ENCODE data around the gene METTL8. TPM values are rescaled to one million over a fixed set of nuclear protein-coding genes. Genes with fewer than 3 reads are reported as not detected.
"Not testable (repeated sequence)": the region's sequence is repeated elsewhere in the genome, so short reads cannot be mapped to it uniquely, and the experiment has no call there.

The METTL8 gene
- total RNA-seq, 2 donors from 2014 or later: 25.6 to 31.0 TPM

DNA sequence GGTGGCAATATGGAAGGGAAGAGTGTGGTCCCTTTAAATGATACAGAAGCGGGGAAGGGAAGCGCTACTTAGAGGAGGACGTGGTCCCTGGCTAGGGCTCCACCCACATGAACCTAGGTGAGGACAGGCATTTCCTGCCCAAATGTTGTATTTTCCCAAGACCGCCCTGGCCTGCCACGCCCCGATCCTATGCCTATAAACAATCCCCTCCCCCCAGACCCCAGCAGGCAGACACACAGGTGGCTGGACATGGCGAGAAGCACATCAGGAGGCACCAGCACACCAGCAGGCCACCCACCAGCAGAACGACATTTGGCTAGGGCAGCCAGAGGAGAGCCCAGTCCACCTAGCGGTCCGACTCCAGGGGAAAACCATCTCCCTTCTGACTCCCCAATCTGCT, 47.2 kb downstream of the METTL8 start:
- Mint-ChIP-seq H3K4me3 (no peak overlapping the region), H3K36me3 (ENCODE audit: insufficient read depth in 2 of 2) (peaks cover 4 to 15% of the 10 kb centered on the region in 2 donors), H3K4me1 (ENCODE audit: low read depth) (peaks cover 28% of the 10 kb centered on the region), H3K27me3 (ENCODE audit: low read depth) (no peaks in the 10 kb centered on the region), H3K9me3 (peaks cover 0 to 2% of the 10 kb centered on the region in 2 donors), H3K27ac (no peak overlapping the region)
- ATAC-seq (replicated peaks in 1 of 2): no peak
- no peak for DNase-seq

DNA sequence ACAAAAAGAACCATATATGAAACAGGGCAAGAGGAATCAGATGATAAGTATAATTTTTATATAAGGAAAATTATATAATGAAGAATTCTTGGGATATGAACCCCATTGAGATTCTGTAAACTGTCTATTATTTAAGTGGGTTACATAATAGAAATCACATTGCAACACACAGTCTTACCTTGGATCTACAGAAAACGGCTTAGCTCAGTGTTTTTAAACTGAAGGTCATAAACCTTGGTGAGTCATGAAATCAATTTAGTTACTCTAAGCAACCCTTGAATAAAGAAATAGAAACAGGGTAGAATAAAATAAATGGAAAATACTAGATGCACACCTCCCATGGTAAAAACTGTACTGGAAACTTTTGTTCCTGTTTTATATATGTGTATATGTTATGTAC, 50.7 kb downstream of the METTL8 start:
- peaks cover 6 to 9% of the 10 kb centered on the region in 2 donors for H3K9me3 Mint-ChIP-seq
- peaks cover 4% of the 10 kb centered on the region for H3K4me1 Mint-ChIP-seq (ENCODE audit: low read depth)
- no peaks in the 10 kb centered on the region for H3K27me3 Mint-ChIP-seq (ENCODE audit: low read depth)
- ATAC-seq (replicated peaks in 1 of 2): no peak
- H3K36me3 Mint-ChIP-seq (ENCODE audit: insufficient read depth in 2 of 2): peaks cover 25 to 30% of the 10 kb centered on the region in 2 donors
- no peak overlapping the region for H3K27ac Mint-ChIP-seq
- no peak for DNase-seq
- no peak overlapping the region for H3K4me3 Mint-ChIP-seq

DNA sequence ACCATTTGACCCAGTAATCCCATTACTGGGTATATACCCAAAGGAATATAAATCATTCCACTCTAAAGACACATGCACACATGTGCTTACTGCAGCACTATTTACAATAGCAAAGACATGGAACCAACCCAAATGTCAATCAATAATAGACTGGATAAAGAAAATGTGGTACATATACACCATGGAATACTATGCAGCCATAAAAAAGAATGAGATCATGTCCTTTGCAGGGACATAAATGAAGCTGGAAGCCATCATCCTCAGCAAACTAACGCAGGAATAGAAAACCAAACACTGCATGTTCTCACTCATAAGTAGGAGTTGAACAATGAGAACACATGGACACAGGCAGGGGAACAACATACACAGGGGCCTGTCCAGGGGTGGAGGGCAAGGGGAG, 51.6 kb downstream of the METTL8 start:
- peaks cover 31 to 36% of the 10 kb centered on the region in 2 donors for H3K36me3 Mint-ChIP-seq (ENCODE audit: insufficient read depth in 2 of 2)
- not testable (repeated sequence) for H3K4me3 Mint-ChIP-seq; H3K4me1 Mint-ChIP-seq (ENCODE audit: low read depth); H3K27me3 Mint-ChIP-seq (ENCODE audit: low read depth); H3K27ac Mint-ChIP-seq; DNase-seq; ATAC-seq (replicated peaks in 1 of 2)
- peaks cover 11 to 14% of the 10 kb centered on the region in 2 donors for H3K9me3 Mint-ChIP-seq

DNA sequence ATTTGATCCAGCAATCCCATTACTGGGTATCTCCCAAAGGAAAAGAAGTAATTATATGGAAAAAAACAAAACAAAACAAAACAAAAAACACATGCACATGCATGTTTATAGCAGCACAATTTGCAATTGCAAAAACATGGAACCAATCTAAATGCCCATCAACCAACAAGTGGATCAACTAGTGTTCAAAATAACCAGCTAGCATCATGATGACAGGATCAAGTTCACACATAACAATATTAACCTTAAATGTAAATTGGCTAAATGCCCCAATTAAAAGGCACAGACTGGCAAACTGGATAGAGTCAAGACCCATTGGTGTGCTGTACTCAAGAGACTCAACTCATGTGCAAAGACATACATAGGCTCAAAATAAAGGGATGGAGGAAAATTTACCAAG, 55.9 kb downstream of the METTL8 start:
- not testable (repeated sequence) for H3K4me1 Mint-ChIP-seq (ENCODE audit: low read depth); H3K27me3 Mint-ChIP-seq (ENCODE audit: low read depth); H3K27ac Mint-ChIP-seq; DNase-seq; H3K4me3 Mint-ChIP-seq; ATAC-seq (replicated peaks in 1 of 2)
- Mint-ChIP-seq H3K9me3 (peaks cover 18 to 20% of the 10 kb centered on the region in 2 donors), H3K36me3 (ENCODE audit: insufficient read depth in 2 of 2) (peaks cover 46 to 53% of the 10 kb centered on the region in 2 donors)

DNA sequence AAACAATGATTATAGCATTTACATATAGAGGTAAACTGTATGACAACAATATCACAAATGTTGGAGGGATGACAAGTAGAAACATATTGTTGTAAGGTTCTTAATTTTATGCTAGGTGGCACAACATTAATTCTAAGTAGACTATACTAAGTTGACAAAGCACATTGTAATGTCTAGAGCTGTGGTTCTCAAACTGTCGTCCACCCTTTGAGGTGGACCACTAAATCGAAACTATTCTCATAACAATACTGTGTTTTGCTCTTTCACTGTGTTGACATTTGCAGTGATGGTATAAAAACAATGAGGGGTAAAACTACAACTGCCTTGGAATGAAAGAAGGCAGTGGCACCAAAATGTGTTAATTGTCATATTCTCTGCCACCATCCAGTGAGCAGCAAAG, 66.1 kb downstream of the METTL8 start:
- DNase-seq (no peak), ATAC-seq (replicated peaks in 1 of 2) (peak in 1 of 2 donors; percentile 15)
- H3K27ac Mint-ChIP-seq: no peak overlapping the region
- no peaks in the 10 kb centered on the region for H3K4me1 Mint-ChIP-seq (ENCODE audit: low read depth)
- H3K4me3 Mint-ChIP-seq: no peak overlapping the region
- no peaks in the 10 kb centered on the region for H3K27me3 Mint-ChIP-seq (ENCODE audit: low read depth)
- peaks cover 3 to 8% of the 10 kb centered on the region in 2 donors for H3K9me3 Mint-ChIP-seq
- H3K36me3 Mint-ChIP-seq (ENCODE audit: insufficient read depth in 2 of 2): peaks cover 7 to 14% of the 10 kb centered on the region in 2 donors

DNA sequence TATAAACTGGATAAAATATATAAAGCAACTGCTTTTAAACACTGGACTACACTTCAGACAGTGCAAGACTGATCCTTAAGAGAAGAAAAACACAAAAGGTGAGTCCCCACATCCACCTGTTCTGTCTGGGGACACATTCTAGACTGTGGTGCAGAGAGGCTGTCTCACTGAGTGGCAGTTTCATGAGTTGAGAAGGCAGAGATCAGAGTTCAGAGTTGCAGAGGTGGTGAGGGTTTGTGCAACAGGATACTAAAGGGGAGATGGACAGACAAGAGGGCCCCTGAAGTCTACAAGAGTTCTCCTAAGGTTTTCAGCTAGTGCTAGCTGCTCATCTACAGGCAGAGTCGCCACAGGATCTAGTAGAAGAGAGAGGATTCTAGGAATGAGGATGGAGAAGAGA, 68.0 kb downstream of the METTL8 start:
- Mint-ChIP-seq H3K36me3 (ENCODE audit: insufficient read depth in 2 of 2) (peaks cover 7 to 14% of the 10 kb centered on the region in 2 donors), H3K4me1 (ENCODE audit: low read depth) (peaks cover 7% of the 10 kb centered on the region), H3K27me3 (ENCODE audit: low read depth) (no peaks in the 10 kb centered on the region), H3K9me3 (peaks cover 3 to 8% of the 10 kb centered on the region in 2 donors), H3K27ac (no peak overlapping the region), H3K4me3 (no peak overlapping the region)
- ATAC-seq (replicated peaks in 1 of 2) (no peak), DNase-seq (no peak)

DNA sequence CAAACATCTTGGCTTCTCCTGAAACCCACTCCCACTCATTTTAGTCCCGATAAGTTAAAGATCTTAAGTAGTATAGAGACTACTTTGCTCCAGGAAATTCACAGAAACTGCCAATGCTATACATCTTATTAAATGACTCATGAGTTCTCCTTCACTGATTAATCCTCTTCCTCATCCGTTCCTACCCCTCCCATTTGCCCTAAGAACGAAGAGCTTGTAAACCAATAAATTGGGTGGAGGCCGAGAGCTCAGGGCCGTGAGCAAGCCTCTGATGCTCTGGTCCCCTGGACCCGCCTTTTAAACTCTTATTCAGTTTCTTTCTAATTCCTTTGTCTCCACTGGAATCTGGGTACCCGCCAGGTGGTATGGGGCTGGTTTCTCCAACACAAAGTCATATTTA, 68.6 kb downstream of the METTL8 start:
- DNase-seq (no peak), ATAC-seq (replicated peaks in 1 of 2) (no peak)
- no peaks in the 10 kb centered on the region for H3K27me3 Mint-ChIP-seq (ENCODE audit: low read depth)
- peaks cover 7 to 14% of the 10 kb centered on the region in 2 donors for H3K36me3 Mint-ChIP-seq (ENCODE audit: insufficient read depth in 2 of 2)
- no peak overlapping the region for H3K27ac Mint-ChIP-seq
- no peak overlapping the region for H3K4me3 Mint-ChIP-seq
- H3K9me3 Mint-ChIP-seq: peaks cover 3 to 8% of the 10 kb centered on the region in 2 donors
- H3K4me1 Mint-ChIP-seq (ENCODE audit: low read depth): peaks cover 7% of the 10 kb centered on the region

DNA sequence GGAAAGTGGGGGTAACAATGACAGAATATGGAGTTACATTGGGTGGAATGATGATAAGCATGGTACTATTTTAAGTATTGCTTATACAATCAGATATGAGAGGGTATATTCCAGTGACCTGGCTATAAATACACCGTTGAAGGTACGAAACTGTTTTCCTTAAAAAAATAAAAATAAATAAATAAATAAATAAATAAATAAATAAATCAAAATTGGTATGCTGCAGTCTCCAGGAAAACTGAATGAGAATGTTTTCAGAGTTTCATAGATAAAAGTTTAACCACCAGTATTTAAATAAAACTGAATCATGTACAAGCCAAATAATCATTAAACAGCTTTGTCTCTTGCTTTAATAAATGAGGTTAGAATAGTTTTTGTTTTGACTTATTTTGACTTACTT, 71.4 kb downstream of the METTL8 start:
- Mint-ChIP-seq H3K9me3 (peaks cover 3 to 6% of the 10 kb centered on the region in 2 donors), H3K27me3 (ENCODE audit: low read depth) (no peaks in the 10 kb centered on the region), H3K4me1 (ENCODE audit: low read depth) (peaks cover 7% of the 10 kb centered on the region), H3K4me3 (no peak overlapping the region), H3K27ac (no peak overlapping the region), H3K36me3 (ENCODE audit: insufficient read depth in 2 of 2) (peaks cover 11 to 22% of the 10 kb centered on the region in 2 donors)
- DNase-seq (no peak), ATAC-seq (replicated peaks in 1 of 2) (no peak)

DNA sequence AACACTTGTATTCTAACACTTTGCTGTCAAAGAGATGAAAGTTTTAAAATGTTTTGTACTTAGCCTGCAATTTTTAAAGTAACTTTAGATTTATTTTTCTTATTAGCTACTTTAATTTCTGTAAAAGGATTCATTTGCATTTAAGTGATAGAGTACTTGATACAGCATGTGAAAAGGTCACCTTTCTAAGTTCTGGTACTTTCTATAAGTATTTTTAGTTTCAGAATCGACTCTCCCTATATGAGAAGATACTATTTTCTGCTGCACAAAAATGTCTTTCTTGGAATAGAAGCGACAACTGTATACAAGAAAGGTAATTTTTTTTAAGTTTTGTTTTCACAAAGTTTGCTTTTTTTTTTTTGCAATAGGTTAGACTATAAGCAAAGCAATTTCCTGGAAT, 72.9 kb downstream of the METTL8 start:
- peaks cover 7% of the 10 kb centered on the region for H3K4me1 Mint-ChIP-seq (ENCODE audit: low read depth)
- no peaks in the 10 kb centered on the region for H3K27me3 Mint-ChIP-seq (ENCODE audit: low read depth)
- peaks cover 9 to 18% of the 10 kb centered on the region in 2 donors for H3K36me3 Mint-ChIP-seq (ENCODE audit: insufficient read depth in 2 of 2)
- H3K27ac Mint-ChIP-seq: no peak overlapping the region
- H3K4me3 Mint-ChIP-seq: no peak overlapping the region
- H3K9me3 Mint-ChIP-seq: peaks cover 0 to 3% of the 10 kb centered on the region in 2 donors
- ATAC-seq (replicated peaks in 1 of 2) (no peak), DNase-seq (no peak)

DNA sequence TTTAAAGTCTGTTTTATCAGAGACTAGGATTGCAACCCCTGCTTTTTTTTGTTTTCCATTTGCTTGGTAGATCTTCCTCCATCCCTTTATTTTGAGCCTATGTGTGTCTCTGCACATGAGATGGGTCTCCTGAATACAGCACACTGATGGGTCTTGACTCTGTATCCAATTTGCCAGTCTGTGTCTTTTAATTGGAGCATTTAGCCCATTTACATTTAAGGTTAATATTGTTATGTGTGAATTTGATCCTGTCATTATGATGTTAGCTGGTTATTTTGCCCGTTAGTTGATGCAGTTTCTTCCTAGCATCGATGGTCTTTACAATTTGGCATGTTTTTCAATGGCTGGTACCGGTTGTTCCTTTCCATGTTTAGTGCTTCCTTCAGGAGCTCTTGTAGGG, 80.0 kb downstream of the METTL8 start:
- H3K27me3 Mint-ChIP-seq (ENCODE audit: low read depth): not testable (repeated sequence)

DNA sequence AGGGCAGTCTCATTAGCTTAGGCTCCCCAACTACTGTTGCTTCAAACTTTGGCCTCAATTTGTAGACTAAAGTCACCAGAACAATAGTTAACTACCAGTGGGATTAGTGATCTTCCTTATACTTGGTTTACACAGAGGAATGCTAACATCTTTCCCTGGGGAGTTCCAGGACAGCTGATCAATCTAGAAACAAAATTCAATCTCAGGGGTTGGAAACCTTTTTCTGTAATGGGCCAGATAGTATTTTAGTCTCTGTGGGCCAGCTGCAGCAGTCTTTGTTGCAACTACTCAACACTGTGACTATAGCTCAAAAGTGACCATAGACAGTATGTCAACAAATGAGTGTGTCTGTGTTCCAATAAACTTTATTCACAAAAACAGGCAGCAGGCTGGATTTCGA, 85.7 kb downstream of the METTL8 start:
- Mint-ChIP-seq H3K9me3 (peaks cover under 1 to 5% of the 10 kb centered on the region in 2 donors), H3K36me3 (ENCODE audit: insufficient read depth in 2 of 2) (peaks cover 5 to 6% of the 10 kb centered on the region in 2 donors), H3K27me3 (ENCODE audit: low read depth) (no peaks in the 10 kb centered on the region), H3K4me1 (ENCODE audit: low read depth) (peaks cover 38% of the 10 kb centered on the region), H3K4me3 (no peak overlapping the region), H3K27ac (no peak overlapping the region)
- DNase-seq: no peak
- no peak for ATAC-seq (replicated peaks in 1 of 2)

More for the DNA sequence above, 80.0 kb downstream of the METTL8 start:
- H3K4me1 Mint-ChIP-seq (ENCODE audit: low read depth); H3K9me3 Mint-ChIP-seq; DNase-seq; H3K4me3 Mint-ChIP-seq; ATAC-seq (replicated peaks in 1 of 2); H3K27ac Mint-ChIP-seq: not testable (repeated sequence)
- H3K36me3 Mint-ChIP-seq (ENCODE audit: insufficient read depth in 2 of 2): peaks cover 14 to 25% of the 10 kb centered on the region in 2 donors

DNA sequence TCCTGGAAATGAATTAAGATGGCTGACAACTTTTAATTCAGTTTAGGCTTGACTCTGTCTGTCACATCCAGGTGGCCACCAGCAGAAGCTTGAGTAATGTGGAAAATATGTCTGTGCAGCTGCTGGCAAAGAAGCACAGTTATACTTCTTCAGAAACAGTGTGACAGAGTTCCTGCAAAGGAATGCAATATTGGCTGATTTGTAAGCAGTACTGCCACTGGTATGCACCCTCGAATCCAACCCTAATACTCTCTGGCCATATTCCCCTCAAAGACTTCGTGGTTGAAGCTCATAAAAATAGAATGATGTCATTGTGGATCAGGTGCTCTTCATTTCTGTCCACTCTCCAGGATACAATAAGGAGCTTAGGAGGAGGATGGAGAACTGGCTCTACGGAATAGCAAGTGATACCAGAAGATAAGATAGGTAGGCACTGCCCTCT, 86.2 kb downstream of the METTL8 start:
- H3K36me3 Mint-ChIP-seq (ENCODE audit: insufficient read depth in 2 of 2): peaks cover 3 to 6% of the 10 kb centered on the region in 2 donors
- H3K4me1 Mint-ChIP-seq (ENCODE audit: low read depth): peaks cover 38% of the 10 kb centered on the region
- ATAC-seq (replicated peaks in 1 of 2): peak; percentile 78 to 81
- H3K27ac Mint-ChIP-seq: peak overlapping the region; percentile 85
- H3K4me3 Mint-ChIP-seq: peak overlapping the region in 1 of 2 donors; percentile 57
- peak; percentile 19 to 22 for DNase-seq
- no peaks in the 10 kb centered on the region for H3K27me3 Mint-ChIP-seq (ENCODE audit: low read depth)
- peaks cover 0 to 5% of the 10 kb centered on the region in 2 donors for H3K9me3 Mint-ChIP-seq

DNA sequence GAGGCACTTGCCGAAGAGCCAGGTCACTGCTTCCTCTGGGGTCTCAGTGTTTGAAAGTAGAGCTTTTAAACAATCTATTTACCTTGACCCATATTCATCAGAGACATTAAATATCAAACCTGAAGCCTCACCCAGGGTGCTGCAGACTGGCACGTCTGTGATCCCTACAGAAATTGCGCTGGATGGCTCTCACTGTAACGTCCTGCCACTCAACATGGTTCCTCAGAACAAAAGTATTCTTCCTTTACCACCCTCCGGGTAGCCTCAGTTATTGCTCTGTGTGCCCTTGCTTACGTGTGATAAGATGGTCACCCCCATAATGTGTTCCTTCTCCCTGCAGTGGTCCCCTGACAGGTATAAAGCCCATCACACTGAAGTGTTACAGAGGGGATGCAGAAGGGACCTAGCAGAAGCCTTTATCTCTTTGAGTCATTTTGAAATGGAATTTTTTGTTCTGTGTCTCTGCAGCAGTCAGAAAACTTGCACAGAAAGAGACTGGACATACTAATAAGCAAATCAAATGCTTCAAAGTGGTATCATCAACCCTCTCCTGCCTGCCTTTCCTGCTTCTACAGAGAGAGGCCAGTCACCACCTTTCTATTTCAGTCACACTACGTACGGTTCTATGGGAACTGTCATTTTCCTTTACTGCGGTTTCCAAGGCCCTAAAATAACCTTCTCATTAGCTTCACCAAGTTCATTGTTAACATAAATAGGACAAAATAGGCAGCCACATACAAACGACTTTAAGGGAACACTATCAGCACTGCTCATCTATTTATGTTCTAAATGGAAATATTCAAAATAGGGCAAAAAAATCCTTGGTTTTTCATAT, 86.8 kb downstream of the METTL8 start:
- Mint-ChIP-seq H3K4me1 (ENCODE audit: low read depth) (peaks cover 38% of the 10 kb centered on the region), H3K36me3 (ENCODE audit: insufficient read depth in 2 of 2) (peaks cover 3 to 6% of the 10 kb centered on the region in 2 donors), H3K27ac (peak overlapping the region; percentile 85), H3K27me3 (ENCODE audit: low read depth) (no peaks in the 10 kb centered on the region), H3K9me3 (peaks cover 0 to 5% of the 10 kb centered on the region in 2 donors), H3K4me3 (peak overlapping the region; percentile 17 to 57)
- no peak for DNase-seq
- peak; percentile 59 to 62 for ATAC-seq (replicated peaks in 1 of 2)

All from activated T-cell treated with anti-CD3 and anti-CD28 coated beads, Interleukin-2, amount 50 U/mL, for 72 hours (primary cell).